GM18868 (cell line): ENCODE data around the gene C11orf24.

Source experiments
- ATAC-seq: cut with Tn5 transposase; IDR thresholded peaks from one replicate; pipeline ENCODE4 v1.9.1; 2021; ENCODE audit warnings: mild to moderate bottlenecking, moderate library complexity; ENCODE audit not compliant: unreplicated experiment

The C11orf24 gene

DNA sequence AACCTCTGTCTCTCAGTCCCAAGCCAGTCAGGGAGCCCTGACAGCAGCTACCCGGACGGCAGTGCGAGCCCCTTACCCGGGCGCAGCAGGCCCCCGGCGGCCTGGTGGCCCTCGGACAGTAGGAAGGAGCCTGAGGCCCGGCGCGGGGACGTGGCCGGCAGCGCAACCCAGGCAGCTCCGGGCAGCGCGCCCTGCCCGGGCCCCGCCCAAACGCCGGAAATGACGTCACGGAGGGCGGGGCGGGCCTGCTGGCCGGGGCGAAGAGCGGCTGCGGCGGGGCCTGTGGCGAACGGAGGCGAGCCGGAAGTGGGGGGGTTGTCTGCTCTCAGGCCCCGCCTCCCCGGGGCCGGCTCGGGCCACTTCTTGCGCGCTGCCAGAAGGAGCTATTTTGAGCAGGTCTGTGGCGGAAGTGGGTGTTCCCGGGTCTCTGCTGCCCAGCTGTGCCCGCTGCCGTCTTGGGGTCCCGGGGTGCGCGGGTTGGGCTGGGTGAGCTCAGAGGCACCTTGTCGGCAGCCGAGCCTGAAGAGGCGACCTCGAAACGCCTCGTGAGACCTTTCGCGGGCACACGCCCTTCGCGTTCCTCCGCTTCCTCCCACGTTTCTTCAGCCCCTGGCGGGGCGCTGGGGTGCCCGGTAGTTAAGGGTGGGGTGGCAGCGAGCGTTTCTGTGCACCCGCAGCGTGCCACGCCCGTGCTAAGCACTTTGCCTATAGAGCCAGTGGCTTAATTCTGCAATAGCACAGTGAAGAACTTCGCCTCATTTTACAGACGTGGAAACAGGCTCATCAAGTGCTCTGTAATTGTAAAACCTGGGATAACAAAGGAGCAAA lies at the start of gene C11orf24:
Gene C11orf24, minus strand, starts transcription at position 193 of the 828 bp plus-strand sequence. CDS start 8,206 bp downstream, outside the sequence.
- ATAC-seq, result peak; percentile 70

DNA sequence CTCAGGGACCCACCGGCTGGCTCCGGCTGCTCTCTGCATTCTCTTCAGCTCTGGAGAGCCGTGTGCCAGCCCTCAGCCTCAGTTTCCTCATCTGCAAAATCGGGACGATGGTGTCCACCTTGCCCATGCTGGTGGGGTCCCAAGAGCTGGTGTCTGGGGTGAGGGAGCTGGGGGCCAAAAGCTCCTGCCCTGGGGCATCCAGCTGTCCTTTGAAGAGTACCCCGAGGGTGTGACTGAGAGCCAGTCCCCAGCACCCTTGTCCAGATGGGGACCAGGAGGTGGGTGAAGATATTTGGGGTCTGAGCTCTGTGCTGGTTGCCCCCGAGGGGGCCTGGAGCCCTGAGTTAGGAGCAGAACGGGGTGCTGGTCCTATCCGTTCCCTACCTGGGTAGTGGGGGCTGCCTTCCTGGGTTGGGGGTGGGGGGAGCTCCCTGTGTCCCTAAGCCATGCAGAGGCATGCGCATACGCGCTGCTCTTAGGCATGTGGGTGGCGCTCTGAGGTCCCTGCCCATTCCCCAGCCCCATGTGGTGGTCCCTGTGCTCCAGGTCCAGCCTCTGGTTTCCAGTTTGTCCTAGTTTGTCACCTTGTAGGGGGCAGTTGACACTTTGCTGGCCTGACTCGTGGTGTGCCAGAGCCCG lies 45.5 kb upstream of the C11orf24 start:
- ATAC-seq, result no peak

DNA sequence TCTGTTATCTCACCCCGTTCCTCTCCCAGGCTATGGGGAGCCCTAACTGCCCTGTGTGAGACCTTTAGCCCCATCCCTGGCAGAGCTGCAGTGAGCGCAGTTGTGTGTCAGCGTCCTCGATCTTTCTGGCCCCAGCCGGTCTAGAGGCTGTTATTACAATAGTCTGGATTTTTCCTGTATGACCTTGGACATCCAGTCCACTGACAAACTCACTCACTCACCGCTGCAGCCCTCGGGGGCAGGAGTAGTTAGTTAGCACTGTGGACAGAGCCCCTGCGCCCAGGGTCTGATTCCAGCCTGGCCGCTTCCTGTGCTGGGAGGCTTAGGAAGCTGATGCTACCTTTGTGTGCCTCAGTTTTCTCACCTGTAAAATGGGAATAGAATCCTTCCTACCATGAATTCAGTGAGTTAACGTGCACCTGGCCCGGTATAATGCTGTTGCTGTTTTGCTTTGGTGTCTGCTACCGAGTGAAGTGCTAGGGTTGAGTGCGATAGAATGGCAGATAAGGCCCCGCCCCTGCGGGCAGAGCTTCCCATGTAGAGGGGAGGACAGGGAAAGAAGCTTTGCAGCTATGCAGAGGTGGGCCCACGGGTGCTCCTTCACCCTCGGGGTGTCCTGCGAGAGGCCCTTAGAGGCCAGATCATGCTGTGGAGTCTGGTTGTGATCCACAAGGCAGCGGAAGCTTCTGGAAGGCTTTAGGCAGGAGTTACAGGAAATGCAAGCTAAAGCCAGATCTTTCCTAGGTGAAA lies 43.6 kb upstream of the C11orf24 start:
- no peak for ATAC-seq

DNA sequence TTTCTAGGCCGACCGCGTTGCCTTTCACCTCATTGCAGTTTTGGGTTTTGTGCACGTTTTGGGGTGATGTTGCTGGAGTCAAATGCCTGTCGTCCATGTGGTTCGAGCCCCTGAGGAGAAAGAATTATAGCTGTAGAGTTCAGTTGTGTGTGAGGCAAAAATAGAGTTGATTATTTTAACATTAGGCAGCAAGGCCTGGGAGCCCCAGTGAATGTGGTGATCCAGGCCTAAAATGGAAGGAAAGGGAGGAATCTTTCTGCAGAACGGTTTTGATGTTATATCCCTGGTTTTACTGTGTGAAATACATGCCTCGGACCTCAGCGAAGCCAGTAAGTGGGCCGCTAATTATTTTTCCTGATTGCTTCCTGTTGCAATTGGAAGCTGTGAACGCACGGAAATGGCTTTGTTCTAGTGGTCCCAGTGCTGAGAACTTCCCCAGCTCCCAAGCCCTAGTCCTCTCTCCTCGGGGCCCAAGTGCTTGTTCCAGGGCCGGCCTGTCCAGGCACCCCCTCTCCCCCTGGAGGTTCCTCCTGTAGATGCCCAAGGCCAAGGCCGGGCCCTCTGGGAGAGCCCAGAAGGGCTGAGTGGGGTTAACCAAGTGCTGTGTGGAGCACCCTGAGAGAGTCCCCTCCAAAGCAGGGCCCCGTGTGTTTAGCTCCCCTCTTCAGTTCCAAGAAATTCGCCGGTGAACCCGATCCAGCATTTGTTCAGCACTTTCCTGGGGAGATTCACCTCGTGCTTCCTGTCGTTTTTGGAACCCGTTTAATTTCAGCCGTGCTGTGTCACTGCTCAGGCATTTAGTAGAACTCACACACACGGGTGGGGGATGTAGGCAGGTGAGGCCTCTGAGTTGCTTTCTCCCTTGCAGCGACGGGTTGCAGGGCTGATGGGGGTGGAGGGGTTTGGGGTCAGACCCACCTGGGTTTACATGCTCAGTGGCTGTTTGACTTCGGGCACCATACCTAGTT lies 42.7 kb upstream of the C11orf24 start:
- ATAC-seq, result no peak

DNA sequence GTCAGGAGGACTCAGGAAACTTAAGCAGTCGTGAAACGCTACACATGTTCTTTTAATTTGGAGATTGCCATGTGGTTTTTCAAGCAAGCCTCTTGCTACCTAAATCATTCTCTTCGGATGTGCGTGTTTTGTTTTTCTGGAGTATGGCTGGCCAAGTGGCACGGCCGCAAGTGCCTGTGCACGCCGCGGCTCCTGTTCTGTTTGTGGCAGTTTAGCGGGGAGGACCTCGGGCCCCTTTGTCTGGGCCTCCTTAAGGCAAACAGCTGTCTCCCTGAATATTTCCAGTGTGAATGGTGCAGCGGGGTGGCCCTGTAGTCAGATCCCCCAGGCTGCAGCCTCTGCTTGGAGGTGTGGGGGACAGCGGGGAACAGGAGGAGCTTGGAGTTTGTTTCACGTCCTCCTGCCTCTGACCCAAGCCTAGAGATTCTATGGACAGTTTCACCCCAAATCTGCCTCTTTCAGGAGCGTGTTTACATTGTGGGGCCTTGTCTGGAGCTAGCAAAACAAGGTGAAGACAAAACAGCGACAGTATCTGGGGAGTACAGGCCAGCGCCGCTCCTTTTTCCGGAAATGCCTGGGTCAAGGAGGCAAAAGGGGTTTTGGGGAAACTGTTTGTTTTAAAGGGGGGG lies 41.9 kb upstream of the C11orf24 start:
- no peak for ATAC-seq

DNA sequence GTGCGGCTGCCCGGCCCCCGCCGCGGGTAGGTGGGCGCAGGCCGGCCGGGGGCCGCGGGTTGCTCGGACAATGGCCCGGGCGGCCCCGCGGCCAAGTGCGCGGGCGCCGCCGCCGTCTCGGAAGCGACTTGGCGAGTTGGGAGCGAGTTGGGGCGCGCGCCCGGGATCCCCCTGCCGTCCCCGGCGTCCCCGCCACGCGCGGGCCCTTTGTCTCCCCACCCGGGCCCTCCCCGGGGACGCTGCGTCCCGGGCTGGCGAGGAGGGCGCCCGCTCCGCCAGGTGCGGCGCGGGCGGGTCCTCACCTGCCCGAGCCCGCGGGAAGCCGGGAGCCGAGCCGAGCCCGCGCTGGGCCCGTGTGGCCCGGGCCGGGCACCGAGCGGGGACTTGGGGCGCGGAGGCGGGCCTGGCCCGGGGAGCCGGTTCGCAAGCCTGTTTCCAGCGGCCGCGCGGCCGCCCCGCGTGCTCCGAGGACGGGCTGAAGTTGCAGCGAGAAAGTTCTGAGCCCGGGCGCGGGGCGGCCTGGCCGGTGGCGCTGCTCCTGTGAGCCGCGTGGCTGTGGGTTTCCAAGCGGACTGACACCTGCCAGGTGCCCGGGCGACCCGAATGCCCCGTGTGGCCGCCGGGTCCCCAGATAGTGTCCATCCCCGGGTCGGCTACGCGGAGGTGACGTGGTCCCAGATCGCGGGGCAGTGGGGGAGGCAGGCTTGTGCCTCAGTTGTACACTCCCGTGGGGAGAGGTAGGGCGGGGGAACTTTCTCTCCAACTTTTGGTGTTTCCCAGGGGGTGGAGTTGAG lies 41.2 kb upstream of the C11orf24 start:
- ATAC-seq, result no peak

DNA sequence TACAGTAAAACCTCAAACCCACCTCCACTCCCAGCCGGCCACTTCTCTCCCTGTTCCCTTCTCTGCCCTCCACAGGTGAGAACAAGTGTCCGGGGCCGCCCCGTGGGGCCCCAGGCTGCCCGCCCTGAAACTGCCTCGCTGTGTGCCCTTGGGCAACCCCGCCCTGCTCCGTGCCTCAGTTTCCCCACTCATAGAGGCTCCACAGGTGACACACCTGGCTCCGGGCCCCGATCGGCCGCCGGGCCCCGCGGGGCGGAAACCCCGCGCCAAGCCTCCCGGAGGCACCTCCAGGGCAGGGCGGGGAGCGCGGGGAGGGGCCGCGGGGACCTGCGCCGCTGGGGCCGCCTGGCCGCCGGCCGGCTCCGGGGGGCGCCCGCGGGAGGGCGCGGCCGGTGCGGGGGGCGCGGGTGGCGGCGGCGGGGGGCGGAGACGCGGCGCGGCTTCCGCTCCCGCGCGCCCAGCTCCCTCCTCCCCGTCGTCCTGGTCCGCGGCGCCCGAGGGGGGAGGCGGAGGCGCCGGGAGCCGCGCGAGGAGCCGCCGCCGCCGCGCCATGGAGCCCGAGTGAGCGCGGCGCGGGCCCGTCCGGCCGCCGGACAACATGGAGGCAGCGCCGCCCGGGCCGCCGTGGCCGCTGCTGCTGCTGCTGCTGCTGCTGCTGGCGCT lies 40.5 kb upstream of the C11orf24 start, which contains the start of gene LRP5:
Gene LRP5, plus strand, starts transcription at position 475 of the 663 bp plus-strand sequence. Its CDS starts 124 bp downstream, at position 599.
- no peak for ATAC-seq

DNA sequence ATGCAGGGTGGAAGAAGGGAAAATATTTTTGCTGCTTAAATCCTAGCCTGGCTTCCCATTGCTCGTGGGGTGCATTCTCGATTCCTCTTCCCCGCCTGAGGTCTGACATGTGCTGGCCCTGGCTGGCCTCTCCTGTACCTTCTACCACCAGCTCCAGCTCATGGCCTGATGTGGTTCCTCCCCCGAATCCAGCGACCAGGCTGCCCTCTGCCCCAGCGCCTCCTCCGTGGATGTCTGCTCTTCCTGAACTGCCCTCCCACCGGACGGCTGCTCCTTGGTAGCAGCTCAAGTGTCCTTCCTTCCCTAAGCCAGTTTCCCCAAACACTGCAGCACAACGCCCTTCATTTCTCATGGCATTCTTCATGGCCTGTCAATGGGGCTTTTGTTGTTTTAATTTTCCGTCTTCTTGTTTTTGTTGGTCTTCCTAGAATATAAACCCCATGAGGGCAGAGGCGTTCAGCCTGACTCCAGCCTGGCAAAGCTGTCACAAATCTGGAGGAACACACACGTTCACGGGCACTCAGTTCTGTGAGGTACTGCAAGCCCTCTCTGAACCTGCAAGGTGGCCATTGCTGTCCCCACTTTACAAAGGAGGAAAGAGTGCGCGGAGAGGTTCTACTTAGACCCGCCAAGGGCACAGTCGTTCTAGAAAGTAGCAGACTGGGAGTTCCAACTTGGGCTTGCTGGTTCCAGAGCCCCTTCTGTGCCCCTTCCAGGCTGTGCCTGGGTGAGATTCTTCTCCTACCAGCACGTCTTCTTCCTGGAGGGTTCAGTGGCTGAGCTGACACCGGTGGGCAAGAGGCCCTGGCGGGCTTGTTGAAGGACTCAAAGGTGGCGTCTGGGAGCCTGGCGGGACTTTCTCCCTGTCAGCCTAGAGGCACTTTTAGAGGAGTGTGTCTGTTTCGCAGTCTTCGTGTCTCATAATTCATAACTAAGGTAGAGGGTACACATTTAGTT lies 39.7 kb upstream of the C11orf24 start:
- ATAC-seq, result no peak

DNA sequence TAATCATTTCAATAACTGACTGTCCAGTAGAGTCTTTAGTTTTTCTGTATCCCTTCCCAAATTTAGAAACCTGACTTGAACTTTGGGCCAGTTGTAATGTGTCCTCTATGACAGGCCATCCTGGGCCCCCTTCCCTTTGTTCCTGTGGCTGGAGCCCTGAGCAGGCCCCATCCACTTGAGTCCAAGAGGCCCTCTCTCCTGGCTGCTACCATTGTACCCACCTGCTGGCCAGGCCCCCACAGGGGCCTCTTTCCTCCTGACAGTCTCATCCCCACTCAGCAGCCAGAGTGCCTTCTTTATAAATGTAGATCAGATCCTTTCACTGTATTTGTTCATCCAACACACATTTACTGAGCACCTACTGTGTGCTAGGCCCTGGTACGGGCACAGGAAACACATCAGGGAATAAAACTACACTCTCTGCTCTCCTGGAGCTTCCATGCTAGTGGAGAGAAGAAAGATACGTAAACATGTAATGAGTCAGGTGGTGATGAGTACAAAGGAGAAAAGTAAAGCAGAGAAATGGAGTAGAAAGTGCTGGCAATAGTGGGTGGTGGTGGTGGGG lies 37.9 kb upstream of the C11orf24 start:
- ATAC-seq, result no peak

DNA sequence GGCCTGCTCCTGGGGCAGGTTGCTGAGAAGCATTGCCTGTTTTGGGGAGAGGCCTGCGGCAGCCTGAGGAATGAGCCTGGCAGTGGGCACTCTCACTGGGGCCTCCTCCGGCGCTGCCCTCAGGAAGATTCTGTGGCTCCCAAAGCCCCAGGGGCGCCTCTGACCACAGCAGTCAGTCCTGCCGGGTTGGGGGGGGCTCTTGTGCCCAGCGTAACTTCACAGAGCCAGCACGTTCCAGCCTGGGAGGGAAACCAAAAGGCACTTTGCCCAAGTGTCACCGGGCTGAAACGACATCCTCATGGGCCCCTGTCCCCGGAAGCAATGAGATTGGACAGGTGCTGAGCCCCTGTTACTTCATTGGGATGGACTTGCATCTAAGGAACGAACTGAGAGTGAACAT lies 36.3 kb upstream of the C11orf24 start:
- no peak for ATAC-seq

DNA sequence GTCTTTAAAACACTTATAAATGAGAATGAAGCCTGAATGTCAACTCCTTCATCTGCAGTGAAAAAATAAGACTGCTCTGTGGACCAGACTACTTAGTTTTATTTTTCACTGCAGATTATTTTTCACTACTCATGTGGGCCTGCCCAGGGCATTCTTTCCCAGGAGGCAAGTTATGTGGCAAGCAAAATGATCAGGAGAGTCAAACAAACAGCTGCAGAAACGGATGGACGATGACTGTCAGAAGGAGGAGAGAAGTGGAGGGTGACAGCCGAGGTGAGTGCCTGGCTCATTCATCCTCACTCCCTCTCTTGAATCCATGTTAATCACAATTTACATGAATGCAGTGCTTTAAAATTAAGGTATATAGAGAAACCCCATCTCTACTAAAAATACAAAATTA lies 34.9 kb upstream of the C11orf24 start:
- ATAC-seq, result no peak

DNA sequence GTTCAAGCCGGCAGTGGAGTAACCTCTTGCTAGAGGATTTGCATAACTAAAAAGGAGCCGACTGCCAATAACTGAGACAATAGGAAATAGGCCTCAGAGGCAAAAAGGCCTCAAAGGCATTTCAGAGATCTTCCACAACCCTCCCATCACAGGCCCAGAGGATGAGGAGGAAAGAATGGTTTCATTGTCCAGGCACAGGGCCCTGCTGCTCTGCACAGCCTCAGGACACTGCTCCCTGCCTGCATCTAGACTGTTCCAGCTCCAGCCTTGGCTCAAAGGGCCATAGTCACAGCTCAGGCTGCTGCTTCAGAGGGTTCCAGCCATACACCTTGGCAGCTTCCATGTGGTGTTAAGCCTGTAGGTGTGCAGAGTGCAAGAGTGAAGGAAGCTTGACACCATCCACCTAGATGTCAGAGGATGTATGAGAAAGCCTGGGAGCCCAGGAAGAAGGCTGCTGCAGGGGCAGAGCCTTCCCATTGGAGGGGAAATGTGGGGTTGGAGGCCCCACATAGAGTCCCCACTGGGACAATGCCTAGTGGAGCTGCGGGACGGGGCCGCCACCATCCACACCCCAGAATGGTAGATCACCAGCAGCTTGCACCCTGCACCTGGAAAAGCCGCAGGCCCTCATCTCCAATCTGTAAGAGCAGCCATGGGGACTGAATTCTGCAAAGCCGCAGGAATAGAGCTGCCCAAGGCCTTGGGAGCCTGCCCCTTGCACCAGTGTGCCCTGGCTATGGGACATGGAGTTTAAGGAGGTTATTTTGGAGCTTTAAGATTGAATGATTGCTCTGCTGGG lies 32.4 kb upstream of the C11orf24 start:
- ATAC-seq, result no peak

DNA sequence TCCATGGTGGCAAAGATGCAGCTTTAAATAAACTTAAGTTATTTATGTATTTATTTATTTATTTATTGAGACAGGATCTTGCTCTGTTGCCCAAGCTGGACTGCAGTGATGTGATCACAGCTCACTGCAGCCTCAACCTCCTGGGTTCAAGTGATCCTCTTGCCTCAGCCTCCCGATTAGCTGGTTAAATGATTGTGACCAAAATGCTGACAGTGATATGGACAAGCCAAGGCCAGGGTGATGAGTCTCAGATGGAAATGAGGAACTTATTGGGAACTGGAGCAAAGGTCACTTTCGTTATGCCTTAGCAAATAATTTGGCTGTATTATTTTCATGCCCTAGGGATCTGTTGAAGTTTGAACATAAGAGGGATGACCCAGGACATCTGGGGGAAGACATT lies 31.3 kb upstream of the C11orf24 start:
- no peak for ATAC-seq

DNA sequence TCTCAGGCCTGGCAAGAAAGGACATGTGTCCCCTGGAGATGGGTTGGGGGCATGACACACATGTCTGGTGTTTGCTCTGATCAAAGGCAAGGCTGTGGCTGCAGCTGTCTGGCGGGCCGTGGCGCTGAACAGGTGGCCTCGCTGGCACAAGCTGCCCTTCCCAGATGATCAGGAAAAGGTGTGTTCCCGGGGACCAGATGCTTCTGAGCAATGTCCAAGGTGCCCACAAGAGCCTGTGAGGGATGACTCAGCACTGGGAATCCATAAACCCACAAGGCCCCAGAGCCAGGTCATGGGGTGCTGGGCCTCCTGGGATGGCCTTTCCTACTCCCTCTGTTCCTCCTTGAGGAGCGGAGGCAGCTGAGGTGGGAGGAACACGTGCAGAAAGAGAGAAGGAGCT lies 30.9 kb upstream of the C11orf24 start:
- no peak for ATAC-seq

DNA sequence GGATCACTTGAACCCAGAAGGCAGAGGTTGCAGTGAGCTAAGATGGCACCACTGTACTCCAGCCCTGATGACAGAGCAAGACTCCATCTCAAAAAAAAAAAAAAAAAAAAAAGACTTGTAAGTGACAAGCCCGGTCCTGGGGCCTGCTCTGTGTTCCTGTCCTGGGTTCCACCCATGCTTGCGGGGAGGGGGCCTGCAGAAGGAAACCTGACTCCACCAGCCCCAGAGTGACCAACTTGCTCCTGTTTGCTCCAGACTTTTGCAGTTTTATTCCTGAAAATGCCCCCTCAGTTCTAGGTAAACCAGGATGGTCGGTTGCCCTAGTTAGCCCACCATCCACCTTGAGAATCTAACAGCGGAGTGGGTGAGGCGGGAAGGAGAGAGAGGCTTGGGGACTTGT lies 30.5 kb upstream of the C11orf24 start:
- no peak for ATAC-seq

DNA sequence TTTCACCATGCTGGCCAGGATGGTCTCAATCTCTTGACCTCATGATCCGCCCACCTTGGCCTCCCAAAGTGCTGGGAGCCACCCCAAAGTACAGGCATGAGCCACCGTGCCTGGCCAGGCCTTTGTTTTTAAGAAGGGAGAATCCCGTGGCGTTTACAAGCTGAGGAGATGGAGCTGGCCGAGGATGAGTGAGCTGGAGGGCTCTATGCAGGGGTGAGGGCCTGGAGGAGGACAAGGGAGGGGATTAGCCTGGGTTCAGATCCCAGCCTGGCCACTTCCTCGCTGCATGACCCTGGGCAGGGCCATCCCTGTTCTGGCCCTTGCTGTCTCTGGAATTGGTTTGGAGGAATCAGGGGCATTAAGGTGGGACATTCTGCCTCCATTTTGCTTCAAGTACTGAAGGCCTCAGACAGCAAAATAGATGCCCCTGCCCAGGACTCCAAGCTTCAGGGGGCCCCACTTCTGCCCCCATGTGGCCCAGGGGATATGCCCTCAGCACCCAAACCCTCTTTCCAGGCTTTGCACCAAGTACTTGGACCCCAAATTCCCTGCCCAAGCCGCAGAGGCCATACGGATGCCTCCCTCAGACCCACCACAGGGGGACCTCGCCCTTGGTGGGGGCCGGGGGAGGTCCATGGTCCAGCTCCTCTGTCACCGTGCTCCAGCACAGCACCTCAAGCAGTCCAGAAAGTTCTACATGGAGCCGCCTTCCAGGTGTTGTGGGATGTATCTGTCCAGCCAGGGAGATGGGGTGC lies 28.5 kb upstream of the C11orf24 start:
- no peak for ATAC-seq
